LNCaP clone FGC (cell line): ENCODE measurements around the gene UNC5C.

Experiments
- DNase-seq: peaks from one replicate; pipeline ENCODE4 v3.0.0-alpha.2; 2011; ENCODE audit warnings: low read depth
- H3K4me3 ChIP-seq: 2 replicates; pipeline ENCODE4 v1.5.1; 2011; ENCODE audit warnings: mild to moderate bottlenecking, low read depth, low read length, control low read depth
- TF ChIP-seq, protein P1 (sequence below): IDR thresholded peaks from 2 replicates; pipeline ENCODE4 v1.5.1; 2012; ENCODE audit warnings: mild to moderate bottlenecking; ENCODE audit not compliant: control insufficient read depth, insufficient read depth; ENCODE audit errors: extremely low read depth

Gene UNC5C

DNA sequence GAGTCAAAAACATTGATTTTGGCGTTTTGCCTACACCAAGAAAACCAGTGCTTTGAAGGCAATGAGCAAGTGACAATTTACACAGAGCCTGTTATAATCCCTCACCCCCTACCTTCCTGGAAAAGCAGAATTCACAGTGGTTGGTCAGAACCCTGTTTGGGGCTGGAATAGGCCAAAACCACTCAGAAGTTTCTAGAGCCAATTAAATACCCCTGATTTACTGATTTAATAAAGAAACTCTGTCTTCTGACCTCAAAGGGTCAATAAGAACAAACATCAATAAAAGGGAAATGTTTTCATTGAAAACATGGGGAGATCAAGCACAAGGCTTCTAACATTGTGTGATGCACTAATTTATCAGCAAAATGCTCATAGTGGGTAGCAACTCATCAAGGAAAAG lies 116.3 kb downstream of the UNC5C start:
- no peak for DNase-seq
- TF ChIP-seq, protein P1, sequence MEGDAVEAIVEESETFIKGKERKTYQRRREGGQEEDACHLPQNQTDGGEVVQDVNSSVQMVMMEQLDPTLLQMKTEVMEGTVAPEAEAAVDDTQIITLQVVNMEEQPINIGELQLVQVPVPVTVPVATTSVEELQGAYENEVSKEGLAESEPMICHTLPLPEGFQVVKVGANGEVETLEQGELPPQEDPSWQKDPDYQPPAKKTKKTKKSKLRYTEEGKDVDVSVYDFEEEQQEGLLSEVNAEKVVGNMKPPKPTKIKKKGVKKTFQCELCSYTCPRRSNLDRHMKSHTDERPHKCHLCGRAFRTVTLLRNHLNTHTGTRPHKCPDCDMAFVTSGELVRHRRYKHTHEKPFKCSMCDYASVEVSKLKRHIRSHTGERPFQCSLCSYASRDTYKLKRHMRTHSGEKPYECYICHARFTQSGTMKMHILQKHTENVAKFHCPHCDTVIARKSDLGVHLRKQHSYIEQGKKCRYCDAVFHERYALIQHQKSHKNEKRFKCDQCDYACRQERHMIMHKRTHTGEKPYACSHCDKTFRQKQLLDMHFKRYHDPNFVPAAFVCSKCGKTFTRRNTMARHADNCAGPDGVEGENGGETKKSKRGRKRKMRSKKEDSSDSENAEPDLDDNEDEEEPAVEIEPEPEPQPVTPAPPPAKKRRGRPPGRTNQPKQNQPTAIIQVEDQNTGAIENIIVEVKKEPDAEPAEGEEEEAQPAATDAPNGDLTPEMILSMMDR: no peak

DNA sequence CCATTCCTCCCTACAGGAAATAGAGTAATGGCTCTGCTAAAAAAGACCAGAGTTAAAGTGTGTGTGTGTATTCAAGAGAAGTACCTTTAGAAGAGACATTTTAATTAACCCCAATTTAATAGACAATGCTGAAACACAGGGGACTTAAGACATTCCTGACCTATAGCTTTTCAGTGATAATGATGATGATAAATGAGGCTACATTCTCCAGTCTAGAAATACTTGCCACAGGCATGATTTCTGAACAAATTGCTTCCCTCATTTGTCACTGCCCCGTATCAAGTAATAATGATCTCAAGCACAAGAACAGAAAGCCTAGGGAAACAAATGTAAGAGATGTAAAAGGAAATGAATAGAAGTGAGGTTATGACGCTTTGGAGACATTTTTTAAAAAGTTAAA lies 117.1 kb downstream of the UNC5C start:
- TF ChIP-seq, protein P1: no peak
- no peak overlapping the region for H3K4me3 ChIP-seq
- DNase-seq: no peak

More for the DNA sequence above, 116.3 kb downstream of the UNC5C start:
- H3K4me3 ChIP-seq: no peak overlapping the region

DNA sequence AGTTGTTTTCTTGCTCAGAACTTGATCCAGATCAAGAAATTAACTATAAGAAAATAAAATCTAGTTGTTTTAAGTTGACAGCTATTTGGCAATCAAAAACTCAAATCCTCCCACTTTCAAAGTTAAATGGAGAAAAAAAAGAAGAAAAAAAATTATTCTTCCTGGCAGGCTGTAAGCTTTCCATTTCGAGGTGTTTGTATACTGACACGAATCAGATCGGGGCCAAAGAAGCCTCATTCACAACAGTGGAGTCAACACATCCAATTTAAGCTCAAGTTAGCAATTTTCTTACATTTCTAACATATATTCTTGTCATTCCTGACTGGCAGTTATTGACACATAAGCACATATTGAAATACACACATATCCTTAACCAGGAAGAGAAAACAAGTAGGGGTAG lies 119.4 kb downstream of the UNC5C start:
- H3K4me3 ChIP-seq: no peak overlapping the region
- DNase-seq: no peak
- TF ChIP-seq, protein P1: no peak

- no peak for DNase-seq
- TF ChIP-seq, protein P1: no peak
- H3K4me3 ChIP-seq: no peak overlapping the region
Observed at GRCh38 chr4:95428291-95429070, 120.3 kb downstream of the UNC5C start.

DNA sequence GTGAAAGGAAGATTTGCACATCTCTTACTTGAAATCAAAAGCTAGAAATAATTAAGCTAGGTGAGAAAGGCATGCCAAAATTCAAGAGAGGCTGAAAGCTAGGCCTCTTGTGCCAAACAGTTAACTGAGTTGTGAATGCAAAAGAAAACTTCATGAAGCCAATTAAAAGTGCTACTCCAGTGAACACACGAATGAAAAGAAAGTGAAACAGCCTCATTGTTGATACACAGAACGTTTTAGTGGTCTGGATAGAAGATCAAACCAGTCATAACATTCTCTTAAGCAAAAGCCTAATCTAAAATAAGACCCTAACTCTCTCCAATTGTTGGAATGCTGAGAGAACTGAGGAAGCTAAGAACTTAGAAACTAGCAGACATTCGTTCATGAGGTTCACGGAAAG lies 122.3 kb downstream of the UNC5C start:
- no peak overlapping the region for H3K4me3 ChIP-seq
- TF ChIP-seq, protein P1: no peak
- no peak for DNase-seq

DNA sequence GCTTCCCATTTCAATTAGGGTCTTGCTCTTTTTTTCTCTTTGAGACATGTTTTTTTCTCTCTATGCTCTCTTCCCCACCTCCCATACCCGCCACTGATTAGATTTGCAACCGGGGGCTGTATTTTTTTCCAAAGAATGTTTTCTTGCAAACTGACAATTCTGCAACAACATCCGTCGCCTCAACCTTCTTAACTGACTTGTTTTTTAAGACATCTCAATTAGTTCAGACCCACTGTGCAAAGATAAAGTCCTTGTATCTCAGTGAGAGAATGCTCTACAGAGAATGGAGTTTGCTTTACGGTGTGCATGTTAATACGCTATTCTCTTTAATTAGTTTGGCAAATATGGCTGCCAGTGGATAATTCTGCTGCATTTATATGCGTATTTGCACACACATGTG lies 126.3 kb downstream of the UNC5C start:
- H3K4me3 ChIP-seq: no peak overlapping the region
- DNase-seq: no peak
- TF ChIP-seq, protein P1: no peak

GRCh38 chr4:95421869-95422268 lies 126.9 kb downstream of the UNC5C start:
- no peak for DNase-seq
- TF ChIP-seq, protein P1: no peak
- no peak overlapping the region for H3K4me3 ChIP-seq
